Activated naive CD8-positive, alpha-beta T cell treated with anti-CD3 and anti-CD28 coated beads, Interleukin-2, amount 50 U/mL, for 16 hours (primary cell): Measurements from ENCODE around the gene ROBO1.

Source experiments
- DNase-seq: peaks from one replicate; pipeline ENCODE4 v3.0.0-alpha.2; 2020; ENCODE audit warnings: low read depth, low spot score

Gene ROBO1

GRCh38 chr3:78848392-78849288, 919.2 kb downstream of the ROBO1 start:
- DNase-seq, result no peak

GRCh38 chr3:78847603-78848002, 920.2 kb downstream of the ROBO1 start:
- no peak for DNase-seq

- no peak for DNase-seq
These were observed 920.6 kb downstream of the ROBO1 start for GRCh38 chr3:78847203-78847602.

- no peak for DNase-seq
These were observed 921.1 kb downstream of the ROBO1 start for GRCh38 chr3:78846718-78847117.

GRCh38 chr3:78845605-78846004, 922.2 kb downstream of the ROBO1 start:
- no peak for DNase-seq

GRCh38 chr3:78844307-78844706, 923.5 kb downstream of the ROBO1 start:
- no peak for DNase-seq

- DNase-seq, result no peak
These were observed 928.1 kb downstream of the ROBO1 start for GRCh38 chr3:78839693-78840092.

GRCh38 chr3:78838362-78838761, 929.4 kb downstream of the ROBO1 start:
- no peak for DNase-seq

- no peak for DNase-seq
These were observed 932.9 kb downstream of the ROBO1 start for GRCh38 chr3:78834910-78835309.

GRCh38 chr3:78832785-78833204, 935.0 kb downstream of the ROBO1 start:
- DNase-seq, result no peak

- no peak for DNase-seq
These were observed 936.3 kb downstream of the ROBO1 start for GRCh38 chr3:78831446-78831972.

GRCh38 chr3:78830470-78830869, 937.3 kb downstream of the ROBO1 start:
- no peak for DNase-seq

- DNase-seq, result no peak
These were observed 940.2 kb downstream of the ROBO1 start for GRCh38 chr3:78827618-78828017.

- DNase-seq, result no peak
These were observed 942.0 kb downstream of the ROBO1 start for GRCh38 chr3:78825858-78826215.

- DNase-seq, result no peak
These were observed 942.5 kb downstream of the ROBO1 start for GRCh38 chr3:78825118-78825857.

GRCh38 chr3:78823859-78824258, 943.9 kb downstream of the ROBO1 start:
- no peak for DNase-seq

- DNase-seq, result no peak
These were observed 944.4 kb downstream of the ROBO1 start for GRCh38 chr3:78823434-78823833.

GRCh38 chr3:78822726-78823125, 945.1 kb downstream of the ROBO1 start:
- DNase-seq, result no peak

GRCh38 chr3:78820542-78820941, 947.3 kb downstream of the ROBO1 start:
- DNase-seq, result no peak

- no peak for DNase-seq
These were observed 949.4 kb downstream of the ROBO1 start for GRCh38 chr3:78818161-78818985.

GRCh38 chr3:78814893-78815562, 952.8 kb downstream of the ROBO1 start:
- no peak for DNase-seq
